Memory B cell (primary cell): ENCODE results near the gene CPTP.

ENCODE experiments used
- ATAC-seq: fragments of 150-1000 bp; cut with Tn5 transposase; 2 replicates; pipeline ENCODE4 v1.10.0; 2021; ENCODE audit warnings: low read depth, mild to moderate bottlenecking, moderate library complexity
- DNase-seq, 2 donors: peaks; one replicate each; pipeline ENCODE4 v3.0.0; 2022; ENCODE audit warnings: low spot score in 2 of 2
- H3K27ac Mint-ChIP-seq: one replicate; pipeline ENCODE4 v1.8.0; 2022; ENCODE audit warnings: mild to moderate bottlenecking, moderate library complexity, mixed read lengths
- H3K27me3 Mint-ChIP-seq: one replicate; pipeline ENCODE4 v1.8.0; 2022; ENCODE audit warnings: mixed read lengths
- H3K36me3 Mint-ChIP-seq: one replicate; pipeline ENCODE4 v1.8.0; 2022; ENCODE audit warnings: mild to moderate bottlenecking, mixed read lengths
- H3K4me1 Mint-ChIP-seq: one replicate; pipeline ENCODE4 v1.8.0; 2022; ENCODE audit warnings: mixed read lengths
- H3K4me3 Mint-ChIP-seq: one replicate; pipeline ENCODE4 v1.8.0; 2022; ENCODE audit warnings: mild to moderate bottlenecking, moderate library complexity, mixed read lengths
- H3K9me3 Mint-ChIP-seq: one replicate; pipeline ENCODE4 v1.8.0; 2022; ENCODE audit warnings: mixed read lengths

The CPTP gene

DNA sequence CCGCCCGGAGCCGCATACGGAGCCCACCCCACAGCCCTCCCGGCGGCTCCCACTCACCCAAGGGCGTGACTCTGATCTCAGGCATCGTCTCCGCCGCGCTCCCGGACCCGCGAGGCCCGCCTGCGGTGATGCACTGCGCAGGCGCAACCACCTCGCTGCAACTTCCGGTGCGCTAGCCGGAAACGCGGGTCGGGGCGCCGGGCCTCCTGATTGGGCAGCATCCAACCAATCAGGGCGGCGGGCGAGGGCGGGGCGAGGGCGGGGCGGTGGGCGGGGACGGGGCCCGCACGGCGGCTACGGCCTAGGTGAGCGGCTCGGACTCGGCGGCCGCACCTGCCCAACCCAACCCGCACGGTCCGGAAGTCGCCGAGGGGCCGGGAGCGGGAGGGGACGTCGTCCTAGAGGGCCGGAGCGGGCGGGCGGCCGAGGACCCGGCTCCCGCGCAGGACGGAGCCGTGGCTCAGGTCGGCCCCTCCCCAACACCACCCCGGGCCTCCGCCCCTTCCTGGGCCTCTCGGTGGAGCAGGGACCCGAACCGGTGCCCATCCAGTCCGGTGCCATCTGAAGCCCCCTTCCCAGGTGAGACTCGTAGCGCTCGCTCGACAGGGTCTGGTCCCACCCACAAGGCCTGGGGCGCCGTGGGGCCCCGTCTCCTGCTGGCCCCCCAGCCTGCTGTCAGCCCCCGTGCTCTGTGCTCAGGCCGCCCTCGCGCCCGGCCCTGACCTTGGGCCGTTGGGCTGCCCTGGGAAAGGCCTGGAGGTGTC lies at the start of gene CPTP, which contains the start of gene INTS11:
Gene CPTP, plus strand, starts transcription at position 279 of the 764 bp plus-strand sequence. CDS start 2,109 bp downstream, outside the sequence.
Gene INTS11, minus strand, starts transcription at position 137 of the 764 bp plus-strand sequence. Its CDS starts 52 bp downstream, at position 85.
- DNase-seq (peak; percentile 90 to 94), ATAC-seq (peak; percentile 90)
- no peaks in the 10 kb centered on the region for H3K27me3 Mint-ChIP-seq
- H3K4me3 Mint-ChIP-seq, result peak within 1 kb of the TSS; percentile 95
- H3K36me3 Mint-ChIP-seq, result peaks cover 2% of the 10 kb centered on the region
- peak within 1 kb of the TSS; percentile 88 for H3K27ac Mint-ChIP-seq
- H3K4me1 Mint-ChIP-seq, result peaks cover 15% of the 10 kb centered on the region
- no peaks in the 10 kb centered on the region for H3K9me3 Mint-ChIP-seq

DNA sequence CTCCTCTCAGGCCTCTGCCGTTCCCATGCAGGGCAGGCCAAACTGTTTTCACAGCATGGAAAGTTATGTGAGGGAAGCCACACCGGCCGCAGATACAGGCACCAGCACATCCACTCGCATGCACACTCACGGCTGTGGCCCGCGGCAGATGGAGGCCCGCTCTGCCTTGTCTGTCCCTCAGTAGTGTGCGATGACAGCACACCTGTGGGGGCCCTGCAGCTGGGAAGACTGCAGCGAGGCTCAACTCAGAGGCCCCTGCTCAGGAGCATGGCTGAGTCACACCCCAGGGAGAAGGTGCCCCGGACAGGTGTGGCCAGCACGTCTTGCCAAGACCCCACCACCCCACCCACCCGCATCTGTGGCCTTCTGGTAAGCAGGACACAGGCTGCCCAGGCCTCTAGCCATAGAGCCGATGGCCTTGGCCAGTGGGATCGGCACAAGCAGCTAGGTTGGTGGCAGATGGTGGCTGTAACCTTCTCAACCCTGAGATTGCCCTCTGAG lies 49.6 kb upstream of the CPTP start:
- Mint-ChIP-seq H3K4me1 (peaks cover 21% of the 10 kb centered on the region), H3K36me3 (no peaks in the 10 kb centered on the region), H3K4me3 (peak overlapping the region; percentile 76), H3K9me3 (no peaks in the 10 kb centered on the region), H3K27me3 (no peaks in the 10 kb centered on the region), H3K27ac (no peak overlapping the region)
- DNase-seq (no peak), ATAC-seq (no peak)

GRCh38 chr1:1275836-1276235 lies 48.8 kb upstream of the CPTP start:
- Mint-ChIP-seq H3K4me1 (peaks cover 12% of the 10 kb centered on the region), H3K4me3 (peak overlapping the region; percentile 37), H3K36me3 (no peaks in the 10 kb centered on the region), H3K27ac (no peak overlapping the region), H3K9me3 (no peaks in the 10 kb centered on the region), H3K27me3 (no peaks in the 10 kb centered on the region)
- ATAC-seq (no peak), DNase-seq (no peak)

DNA sequence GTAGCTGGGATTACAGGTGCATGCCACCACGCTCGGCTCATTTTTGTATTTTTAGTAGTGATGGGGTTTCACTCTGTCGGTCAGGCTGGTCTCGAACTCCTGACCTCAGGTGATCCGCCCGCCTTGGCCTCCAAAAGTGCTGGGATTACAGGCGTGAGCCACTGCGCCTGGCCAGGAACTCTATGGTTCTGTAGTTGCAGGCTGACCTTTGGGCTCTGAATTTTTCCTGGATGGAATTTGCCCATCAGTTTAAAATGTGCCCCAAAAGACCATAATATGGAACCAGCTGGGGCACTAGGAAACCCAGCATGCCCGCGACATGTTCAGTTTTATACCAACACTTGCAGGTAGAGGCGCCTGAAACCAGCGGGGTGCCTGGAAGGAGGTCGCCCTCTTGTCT lies 46.0 kb upstream of the CPTP start:
- Mint-ChIP-seq H3K36me3 (no peaks in the 10 kb centered on the region), H3K27me3 (peaks cover 4% of the 10 kb centered on the region), H3K27ac (no peak overlapping the region), H3K4me3 (no peak overlapping the region), H3K4me1 (peaks cover 3% of the 10 kb centered on the region), H3K9me3 (no peaks in the 10 kb centered on the region)
- DNase-seq (no peak), ATAC-seq (no peak)

GRCh38 chr1:1279028-1279427 lies 45.6 kb upstream of the CPTP start:
- peaks cover 6% of the 10 kb centered on the region for H3K4me1 Mint-ChIP-seq
- no peak overlapping the region for H3K4me3 Mint-ChIP-seq
- peaks cover 5% of the 10 kb centered on the region for H3K27me3 Mint-ChIP-seq

DNA sequence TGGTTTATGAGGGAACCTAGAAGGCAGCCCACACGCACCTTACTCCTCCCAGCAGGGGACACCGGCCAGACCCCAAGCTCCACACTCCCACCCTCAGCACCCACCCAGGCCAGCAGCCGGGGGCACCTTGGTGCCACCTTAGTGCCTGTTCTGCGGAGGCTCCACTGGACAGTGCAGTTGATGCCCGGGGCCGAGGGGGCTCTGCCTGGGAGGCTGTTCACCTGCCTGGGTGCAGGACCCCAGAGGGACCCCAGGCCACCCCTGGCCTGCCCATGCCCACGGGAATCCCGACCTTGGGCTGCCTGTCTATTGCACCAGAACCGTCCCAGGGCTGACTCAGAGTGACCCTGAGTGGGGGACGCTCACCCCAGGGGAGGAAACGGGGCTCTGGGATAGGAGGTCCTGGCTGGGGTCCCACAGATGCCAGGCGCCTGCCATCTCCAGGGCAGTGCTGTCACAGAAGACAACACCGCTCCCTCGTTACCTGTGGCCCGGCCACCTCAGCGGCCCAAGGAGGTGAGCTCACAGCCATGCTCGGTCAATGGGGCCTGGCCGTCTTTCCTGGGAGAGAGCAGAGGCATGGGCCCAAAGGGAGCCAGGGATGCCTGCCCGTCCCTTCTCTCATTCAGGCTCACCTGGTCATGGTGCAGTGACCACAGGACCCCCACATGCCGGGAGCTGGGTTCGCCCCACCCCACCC lies 43.7 kb upstream of the CPTP start:
- Mint-ChIP-seq H3K4me1 (peaks cover 6% of the 10 kb centered on the region), H3K36me3 (no peaks in the 10 kb centered on the region), H3K4me3 (no peak overlapping the region), H3K27me3 (peaks cover 5% of the 10 kb centered on the region), H3K9me3 (no peaks in the 10 kb centered on the region), H3K27ac (no peak overlapping the region)
- DNase-seq (no peak), ATAC-seq (no peak)

More at GRCh38 chr1:1279028-1279427, 45.6 kb upstream of the CPTP start:
- ATAC-seq, result no peak
- Mint-ChIP-seq H3K9me3 (no peaks in the 10 kb centered on the region), H3K27ac (no peak overlapping the region), H3K36me3 (no peaks in the 10 kb centered on the region)
- DNase-seq, result no peak

DNA sequence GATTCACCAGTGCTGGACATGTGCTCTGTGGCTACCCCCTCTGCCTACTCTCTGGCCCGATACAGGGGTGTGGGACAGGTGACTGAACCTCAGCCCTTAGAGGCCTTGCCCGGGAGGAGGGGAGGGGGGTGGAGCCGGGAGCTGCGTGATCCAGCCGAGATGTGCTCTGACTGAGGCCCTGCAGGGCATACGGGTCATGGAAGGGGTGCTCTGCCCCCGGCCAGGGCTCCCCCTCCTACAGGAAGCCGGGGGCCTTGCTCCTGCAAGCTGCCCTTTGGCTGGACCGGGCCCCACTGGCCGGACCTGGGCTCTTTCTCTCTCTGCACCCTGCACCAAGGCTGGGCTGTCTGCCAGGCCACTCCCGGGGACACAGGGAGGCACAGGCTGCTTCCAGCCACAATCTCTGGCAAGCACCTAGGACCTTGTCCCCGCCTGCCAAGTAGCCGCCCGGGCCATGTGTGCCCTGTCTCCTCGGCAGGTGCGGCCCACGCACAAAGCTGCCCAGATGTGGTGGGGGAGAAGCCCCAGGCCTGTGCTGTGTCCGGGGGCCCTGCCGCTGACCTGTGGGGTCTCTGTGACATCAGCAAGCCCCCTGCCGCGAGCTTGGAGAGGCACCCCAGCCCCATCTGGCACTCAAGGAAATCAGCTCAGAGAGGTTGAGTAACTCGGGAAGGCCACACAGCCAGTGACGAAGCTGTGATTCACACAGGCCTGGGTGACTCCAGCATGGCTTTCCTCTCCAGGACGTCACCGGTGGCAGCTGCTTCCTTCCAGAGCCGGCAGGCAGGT lies 42.9 kb upstream of the CPTP start:
- Mint-ChIP-seq H3K4me3 (no peak overlapping the region), H3K36me3 (no peaks in the 10 kb centered on the region), H3K4me1 (peaks cover 6% of the 10 kb centered on the region), H3K27me3 (peaks cover 5% of the 10 kb centered on the region), H3K27ac (no peak overlapping the region), H3K9me3 (no peaks in the 10 kb centered on the region)
- no peak for ATAC-seq
- DNase-seq, result no peak

GRCh38 chr1:1282998-1283397 lies 41.6 kb upstream of the CPTP start:
- Mint-ChIP-seq H3K27me3 (peaks cover 5% of the 10 kb centered on the region), H3K9me3 (no peaks in the 10 kb centered on the region), H3K4me3 (no peak overlapping the region), H3K27ac (no peak overlapping the region), H3K4me1 (peaks cover 6% of the 10 kb centered on the region), H3K36me3 (no peaks in the 10 kb centered on the region)
- no peak for DNase-seq
- ATAC-seq, result no peak

DNA sequence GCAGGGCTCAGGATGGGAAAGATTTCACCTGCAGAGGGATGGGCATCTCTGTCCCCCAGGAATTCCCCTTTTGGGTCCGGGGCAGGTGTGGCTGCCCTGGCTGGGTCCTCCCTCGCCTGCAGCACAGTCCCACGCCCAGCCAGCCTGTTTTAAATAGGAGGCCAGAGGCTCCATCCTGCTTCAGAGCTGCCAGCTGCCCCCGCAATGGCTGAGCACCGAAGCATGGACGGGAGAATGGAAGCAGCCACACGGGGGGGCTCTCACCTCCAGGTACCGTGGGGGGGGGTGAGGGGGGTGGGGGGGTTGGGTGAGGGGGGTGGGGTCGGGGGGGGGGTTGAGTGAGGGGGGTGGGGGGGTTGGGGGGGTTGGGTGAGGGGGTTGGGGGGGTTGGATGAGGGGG lies 40.8 kb upstream of the CPTP start:
- H3K36me3 Mint-ChIP-seq, result no peaks in the 10 kb centered on the region

GRCh38 chr1:1284221-1285101 lies 40.1 kb upstream of the CPTP start:
- no peak for DNase-seq
- Mint-ChIP-seq H3K36me3 (no peaks in the 10 kb centered on the region), H3K4me1 (peaks cover 6% of the 10 kb centered on the region), H3K27ac (no peak overlapping the region), H3K9me3 (no peaks in the 10 kb centered on the region), H3K27me3 (peaks cover 5% of the 10 kb centered on the region), H3K4me3 (no peak overlapping the region)
- ATAC-seq, result no peak

More for the DNA sequence above, 40.8 kb upstream of the CPTP start:
- Mint-ChIP-seq H3K4me3 (no peak overlapping the region), H3K27me3 (peaks cover 5% of the 10 kb centered on the region), H3K4me1 (peaks cover 6% of the 10 kb centered on the region), H3K9me3 (no peaks in the 10 kb centered on the region), H3K27ac (no peak overlapping the region)
- ATAC-seq, result peak; percentile 34
- no peak for DNase-seq

- ATAC-seq (no peak), DNase-seq (no peak)
- Mint-ChIP-seq H3K36me3 (no peaks in the 10 kb centered on the region), H3K27ac (no peak overlapping the region), H3K4me3 (no peak overlapping the region), H3K4me1 (peaks cover 8% of the 10 kb centered on the region), H3K27me3 (peaks cover 7% of the 10 kb centered on the region), H3K9me3 (no peaks in the 10 kb centered on the region)
Observed at GRCh38 chr1:1285102-1285571, 39.5 kb upstream of the CPTP start.

- no peak for ATAC-seq
- H3K36me3 Mint-ChIP-seq, result no peaks in the 10 kb centered on the region
- H3K27ac Mint-ChIP-seq, result no peak overlapping the region
- H3K9me3 Mint-ChIP-seq, result no peaks in the 10 kb centered on the region
- H3K27me3 Mint-ChIP-seq, result peaks cover 7% of the 10 kb centered on the region
- DNase-seq, result no peak
- H3K4me3 Mint-ChIP-seq, result no peak overlapping the region
- H3K4me1 Mint-ChIP-seq, result peaks cover 11% of the 10 kb centered on the region
Observed at GRCh38 chr1:1285611-1286311, 38.8 kb upstream of the CPTP start.
